Pons (tissue), 1 donor: Measurements from ENCODE around the gene RLBP1.
"Not testable (repeated sequence)": the region's sequence is repeated elsewhere in the genome, so short reads cannot be mapped to it uniquely, and the experiment has no call there.

Source experiments
- DNase-seq: peaks from one replicate; pipeline ENCODE4 v3.0.0-alpha.2; 2016; ENCODE audit warnings: low spot score

RLBP1 gene

DNA sequence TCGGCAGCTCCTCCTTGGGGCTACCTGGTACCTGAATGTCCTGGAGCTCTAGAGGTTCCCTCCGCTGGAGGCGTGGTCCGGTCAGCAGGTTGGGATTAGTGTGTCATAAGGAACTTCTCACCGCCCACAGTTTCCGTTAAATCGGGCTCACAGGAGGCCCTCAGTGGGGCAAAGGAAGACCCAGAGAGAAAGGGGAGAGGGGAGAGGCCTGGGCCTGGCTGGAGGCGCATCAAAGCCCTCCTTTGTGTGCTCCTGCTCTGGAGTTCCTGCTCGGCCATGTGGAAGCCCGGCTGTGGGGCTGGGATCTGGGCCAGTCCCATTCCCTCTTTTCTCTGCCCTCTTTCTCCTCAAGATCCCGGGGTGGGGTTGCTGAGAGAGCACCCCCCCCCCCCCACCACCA, at the start of gene RLBP1:
Gene RLBP1, minus strand, starts transcription at position 37 of the 400 bp plus-strand sequence. CDS start 2,604 bp downstream, outside the sequence.
- peak; percentile 46 for DNase-seq

GRCh38 chr15:89250142-89250541, 28.8 kb upstream of the RLBP1 start:
- not testable (repeated sequence) for DNase-seq

DNA sequence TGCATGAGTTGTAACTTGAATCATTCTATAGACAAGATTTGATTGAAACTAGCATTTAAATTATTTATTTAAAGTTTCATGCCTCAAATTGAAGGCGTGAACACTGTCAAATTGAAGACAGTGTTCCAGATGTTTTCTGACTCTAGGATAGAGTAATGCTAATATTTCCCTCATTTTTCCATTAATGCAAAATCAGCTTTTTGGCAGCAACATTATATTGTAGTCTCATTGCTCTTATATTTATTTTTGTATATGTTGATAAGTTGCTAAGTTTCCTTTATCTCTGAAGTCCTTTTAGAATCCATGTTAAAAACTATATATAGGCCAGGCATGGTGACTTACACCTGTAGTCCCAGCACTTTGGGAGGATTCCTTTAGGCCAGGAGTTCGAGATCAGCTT, 27.2 kb upstream of the RLBP1 start:
- DNase-seq, result no peak

DNA sequence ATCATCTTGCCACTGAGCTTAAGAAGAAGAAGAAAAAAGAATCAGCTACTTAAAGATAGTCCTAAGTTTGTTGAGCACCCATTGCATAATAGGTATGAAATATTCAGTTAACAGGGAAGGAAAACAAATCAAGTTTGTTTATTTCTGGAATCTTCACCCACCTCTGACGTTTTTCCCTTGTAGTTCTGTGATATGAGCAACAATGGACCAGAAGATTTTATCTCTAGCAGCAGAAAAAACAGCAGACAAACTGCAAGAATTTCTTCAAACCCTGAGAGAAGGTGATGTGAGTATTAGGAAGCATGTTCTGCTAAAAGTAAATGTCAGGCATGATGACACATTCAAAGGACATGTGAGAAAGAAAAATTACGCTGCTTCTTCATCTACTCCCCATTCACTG, 26.1 kb upstream of the RLBP1 start:
- DNase-seq, result no peak

DNA sequence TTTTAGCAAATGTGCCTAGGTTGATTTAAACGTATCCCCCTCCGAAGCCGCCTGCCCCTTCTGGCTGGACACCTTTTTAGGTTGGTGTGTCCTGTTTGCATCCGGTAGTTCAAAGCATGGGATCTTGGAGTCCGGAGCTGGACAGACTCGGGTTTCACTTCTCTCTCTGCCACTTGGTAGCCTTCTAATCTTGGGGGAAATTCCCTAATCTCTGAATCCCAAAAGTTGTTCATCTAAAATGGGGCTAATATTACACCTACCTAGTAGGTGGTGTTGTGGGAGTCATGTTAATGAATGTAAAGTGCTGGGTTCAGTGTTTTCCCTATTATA, 23.2 kb upstream of the RLBP1 start:
- no peak for DNase-seq

DNA sequence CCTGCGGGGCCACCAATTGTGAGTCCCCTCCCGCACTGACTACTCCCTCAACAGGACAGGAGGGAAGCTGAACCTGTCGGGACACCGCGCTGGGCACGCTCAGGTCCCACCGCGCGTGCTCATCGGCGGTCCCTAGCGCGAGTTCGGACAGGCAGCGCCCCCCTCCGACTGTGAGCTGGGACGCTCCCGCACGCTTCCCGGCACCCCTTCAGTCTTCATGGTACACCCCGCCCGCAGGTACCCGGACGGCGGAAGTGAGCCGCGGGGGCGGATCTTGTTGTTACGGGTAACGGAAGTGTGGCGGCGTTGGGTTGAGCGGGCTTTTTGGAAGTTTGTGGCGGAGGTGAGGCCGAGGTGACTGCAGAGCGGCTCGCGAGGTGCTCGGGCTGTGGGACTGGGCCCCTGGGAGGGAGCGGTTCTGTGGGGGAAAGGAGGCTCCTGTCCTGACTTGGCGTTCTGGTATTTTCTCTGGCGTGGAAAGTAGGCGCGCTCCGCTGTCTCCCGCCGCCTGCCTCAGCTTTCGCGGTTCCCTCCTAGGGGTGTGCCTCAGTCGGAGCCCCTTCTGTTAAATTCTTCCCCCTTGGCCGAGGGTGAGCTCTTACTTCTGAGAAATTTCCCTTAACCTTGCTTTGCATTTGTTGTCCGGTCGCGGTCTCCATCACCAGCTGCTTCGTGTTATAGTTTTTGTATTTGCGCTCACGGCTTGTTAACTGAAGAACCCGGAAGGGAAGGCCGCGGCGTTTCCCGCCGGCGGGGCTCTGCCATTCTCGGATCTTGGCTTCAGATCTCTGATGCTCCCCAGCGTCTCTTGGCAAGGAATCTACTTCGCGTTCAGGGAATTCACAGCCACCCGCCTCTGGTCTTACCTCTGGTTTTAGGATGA, 22.6 kb upstream of the RLBP1 start, which contains the start of gene FANCI:
Gene FANCI, plus strand, starts transcription at position 289 of the 883 bp plus-strand sequence. CDS start 3,669 bp downstream, outside the sequence.
- peak; percentile 86 for DNase-seq

GRCh38 chr15:89243046-89243690, 21.8 kb upstream of the RLBP1 start:
- DNase-seq, result no peak

GRCh38 chr15:89239883-89240810, 18.8 kb upstream of the RLBP1 start:
- not testable (repeated sequence) for DNase-seq

DNA sequence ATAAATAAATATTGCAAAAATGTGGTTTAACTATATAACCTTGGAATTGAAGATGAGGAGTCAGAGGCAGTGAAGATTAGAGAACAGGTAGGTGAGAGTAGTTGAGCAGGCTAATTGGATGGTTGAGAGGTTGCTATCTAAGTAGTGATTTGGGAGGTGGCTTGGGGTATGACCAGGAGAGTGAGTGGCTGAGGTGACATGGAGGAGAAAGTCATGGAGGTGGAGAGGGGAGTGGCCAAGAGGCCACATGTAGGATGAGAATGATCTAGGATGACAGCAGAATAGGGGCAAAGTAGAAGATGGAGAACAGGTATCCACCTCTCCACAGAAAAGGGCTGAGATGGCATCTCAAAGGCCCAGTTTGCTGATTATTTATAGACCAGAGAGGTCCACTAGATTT, 10.5 kb upstream of the RLBP1 start:
- no peak for DNase-seq

GRCh38 chr15:89230277-89230676, 8.9 kb upstream of the RLBP1 start:
- DNase-seq, result no peak

GRCh38 chr15:89227425-89227824, 6.0 kb upstream of the RLBP1 start:
- no peak for DNase-seq

DNA sequence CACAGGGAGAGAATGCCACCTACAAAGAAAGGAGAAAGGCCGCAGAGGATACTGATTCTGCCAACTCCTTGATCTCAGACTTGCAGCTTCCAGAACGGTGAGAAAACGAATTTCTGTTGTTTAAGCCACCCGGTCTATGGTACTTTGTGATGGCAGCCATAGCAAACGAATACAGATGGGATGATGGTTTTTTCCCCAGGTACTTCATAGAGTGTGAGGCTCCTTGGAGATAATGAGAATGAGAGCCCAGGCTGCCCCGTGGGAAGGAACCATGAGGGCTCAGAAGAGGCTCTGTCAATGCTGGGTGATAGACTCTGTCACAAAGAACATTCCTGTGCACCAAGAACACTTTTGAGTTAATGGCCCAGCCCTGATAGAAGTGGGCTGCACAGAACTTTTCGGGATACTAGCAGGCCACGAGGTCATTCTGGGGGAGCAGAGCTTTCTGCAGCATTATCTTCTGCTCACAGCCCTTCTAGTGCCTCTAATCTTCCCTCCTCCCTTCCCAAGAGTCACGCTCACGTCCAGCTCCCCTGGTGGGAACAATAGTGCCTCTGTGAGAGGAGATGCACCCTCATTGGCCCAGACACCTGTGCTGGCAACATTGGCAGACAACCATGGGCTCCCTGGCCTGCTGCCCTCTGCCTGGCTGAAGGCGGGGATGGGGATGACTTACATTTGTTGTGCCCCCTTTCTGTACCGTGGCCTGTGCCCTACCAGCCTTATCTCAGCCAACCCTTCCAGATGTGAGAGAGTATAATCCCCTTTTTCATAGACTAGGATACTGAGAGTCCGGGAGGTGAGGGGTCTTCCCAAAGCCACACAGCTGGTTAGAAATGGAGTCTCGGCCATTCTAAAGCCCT, 5.2 kb upstream of the RLBP1 start:
- no peak for DNase-seq

- no peak for DNase-seq
These were observed 4.2 kb upstream of the RLBP1 start for GRCh38 chr15:89225588-89225987.

DNA sequence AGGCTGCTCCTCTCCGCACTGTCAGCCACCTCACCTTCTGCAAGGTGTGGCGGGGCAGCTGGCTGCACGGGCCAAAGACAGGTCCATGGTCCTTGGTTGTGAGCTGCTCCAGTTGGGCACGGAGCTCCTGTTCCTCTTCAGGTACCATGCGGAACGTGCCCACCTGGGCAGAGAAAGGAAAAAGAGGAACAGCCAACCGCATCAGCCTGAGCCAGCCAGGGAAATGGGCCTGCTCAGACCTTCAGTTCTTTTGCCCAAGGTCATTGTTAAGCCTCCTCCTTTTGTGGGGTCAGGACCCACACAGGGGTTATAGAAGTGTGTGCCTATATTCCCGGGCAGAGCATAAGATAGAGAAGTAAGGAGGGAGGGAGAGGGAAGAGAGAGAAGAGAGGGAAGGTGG, 2.8 kb downstream of the RLBP1 start:
- no peak for DNase-seq

GRCh38 chr15:89217686-89218376, 3.5 kb downstream of the RLBP1 start:
- DNase-seq, result no peak

- no peak for DNase-seq
These were observed 4.3 kb downstream of the RLBP1 start for GRCh38 chr15:89217031-89217430.

GRCh38 chr15:89215627-89216026, 5.8 kb downstream of the RLBP1 start:
- DNase-seq, result no peak

- no peak for DNase-seq
These were observed 9.7 kb downstream of the RLBP1 start for GRCh38 chr15:89211678-89212170.

- DNase-seq, result no peak
These were observed 12.3 kb downstream of the RLBP1 start for GRCh38 chr15:89209057-89209456.

GRCh38 chr15:89208256-89208655, 13.1 kb downstream of the RLBP1 start:
- DNase-seq, result no peak
